ENCODE measurements around the gene SOX13.

- TF ChIP-seq GABPA (IDR thresholded peaks at IDR 0.05; ENCODE audit: low read depth) = no peak
- TF ChIP-seq, protein P1, sequence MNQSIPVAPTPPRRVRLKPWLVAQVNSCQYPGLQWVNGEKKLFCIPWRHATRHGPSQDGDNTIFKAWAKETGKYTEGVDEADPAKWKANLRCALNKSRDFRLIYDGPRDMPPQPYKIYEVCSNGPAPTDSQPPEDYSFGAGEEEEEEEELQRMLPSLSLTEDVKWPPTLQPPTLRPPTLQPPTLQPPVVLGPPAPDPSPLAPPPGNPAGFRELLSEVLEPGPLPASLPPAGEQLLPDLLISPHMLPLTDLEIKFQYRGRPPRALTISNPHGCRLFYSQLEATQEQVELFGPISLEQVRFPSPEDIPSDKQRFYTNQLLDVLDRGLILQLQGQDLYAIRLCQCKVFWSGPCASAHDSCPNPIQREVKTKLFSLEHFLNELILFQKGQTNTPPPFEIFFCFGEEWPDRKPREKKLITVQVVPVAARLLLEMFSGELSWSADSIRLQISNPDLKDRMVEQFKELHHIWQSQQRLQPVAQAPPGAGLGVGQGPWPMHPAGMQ (IDR thresholded peaks at IDR 0.05; ENCODE audit: borderline replicate concordance) = no peak
- TF ChIP-seq SIN3A (IDR thresholded peaks at IDR 0.05; ENCODE audit: low read depth, low read length) = no peak
- TF ChIP-seq CTCF (IDR thresholded peaks at IDR 0.05 in 2 of 3, conservative IDR thresholded peaks at IDR 0.05 in 1 of 3; ENCODE audit: control insufficient read depth in 2 of 3, extremely low read depth in 1 of 3, insufficient read depth in 1 of 3, low read depth in 3 of 3, low read length in 3 of 3) = no peak
- TF ChIP-seq RFX5 (IDR thresholded peaks at IDR 0.05; ENCODE audit: low read depth, low read length) = no peak
- no peak for TF ChIP-seq SP1 (IDR thresholded peaks at IDR 0.05; ENCODE audit: low read depth, low read length)
- TF ChIP-seq, protein P2, sequence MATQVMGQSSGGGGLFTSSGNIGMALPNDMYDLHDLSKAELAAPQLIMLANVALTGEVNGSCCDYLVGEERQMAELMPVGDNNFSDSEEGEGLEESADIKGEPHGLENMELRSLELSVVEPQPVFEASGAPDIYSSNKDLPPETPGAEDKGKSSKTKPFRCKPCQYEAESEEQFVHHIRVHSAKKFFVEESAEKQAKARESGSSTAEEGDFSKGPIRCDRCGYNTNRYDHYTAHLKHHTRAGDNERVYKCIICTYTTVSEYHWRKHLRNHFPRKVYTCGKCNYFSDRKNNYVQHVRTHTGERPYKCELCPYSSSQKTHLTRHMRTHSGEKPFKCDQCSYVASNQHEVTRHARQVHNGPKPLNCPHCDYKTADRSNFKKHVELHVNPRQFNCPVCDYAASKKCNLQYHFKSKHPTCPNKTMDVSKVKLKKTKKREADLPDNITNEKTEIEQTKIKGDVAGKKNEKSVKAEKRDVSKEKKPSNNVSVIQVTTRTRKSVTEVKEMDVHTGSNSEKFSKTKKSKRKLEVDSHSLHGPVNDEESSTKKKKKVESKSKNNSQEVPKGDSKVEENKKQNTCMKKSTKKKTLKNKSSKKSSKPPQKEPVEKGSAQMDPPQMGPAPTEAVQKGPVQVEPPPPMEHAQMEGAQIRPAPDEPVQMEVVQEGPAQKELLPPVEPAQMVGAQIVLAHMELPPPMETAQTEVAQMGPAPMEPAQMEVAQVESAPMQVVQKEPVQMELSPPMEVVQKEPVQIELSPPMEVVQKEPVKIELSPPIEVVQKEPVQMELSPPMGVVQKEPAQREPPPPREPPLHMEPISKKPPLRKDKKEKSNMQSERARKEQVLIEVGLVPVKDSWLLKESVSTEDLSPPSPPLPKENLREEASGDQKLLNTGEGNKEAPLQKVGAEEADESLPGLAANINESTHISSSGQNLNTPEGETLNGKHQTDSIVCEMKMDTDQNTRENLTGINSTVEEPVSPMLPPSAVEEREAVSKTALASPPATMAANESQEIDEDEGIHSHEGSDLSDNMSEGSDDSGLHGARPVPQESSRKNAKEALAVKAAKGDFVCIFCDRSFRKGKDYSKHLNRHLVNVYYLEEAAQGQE (IDR thresholded peaks at IDR 0.05; ENCODE audit: low read depth, low read length) = no peak
- TF ChIP-seq BHLHE40 (IDR thresholded peaks at IDR 0.05; ENCODE audit: borderline replicate concordance in 1 of 2, low read depth in 2 of 2, low read length in 1 of 2) = no peak
- no peak for TF ChIP-seq EGR1 (IDR thresholded peaks at IDR 0.05; ENCODE audit: borderline replicate concordance in 1 of 2, low read depth in 2 of 2, low read length in 2 of 2)
- TF ChIP-seq, protein P3, sequence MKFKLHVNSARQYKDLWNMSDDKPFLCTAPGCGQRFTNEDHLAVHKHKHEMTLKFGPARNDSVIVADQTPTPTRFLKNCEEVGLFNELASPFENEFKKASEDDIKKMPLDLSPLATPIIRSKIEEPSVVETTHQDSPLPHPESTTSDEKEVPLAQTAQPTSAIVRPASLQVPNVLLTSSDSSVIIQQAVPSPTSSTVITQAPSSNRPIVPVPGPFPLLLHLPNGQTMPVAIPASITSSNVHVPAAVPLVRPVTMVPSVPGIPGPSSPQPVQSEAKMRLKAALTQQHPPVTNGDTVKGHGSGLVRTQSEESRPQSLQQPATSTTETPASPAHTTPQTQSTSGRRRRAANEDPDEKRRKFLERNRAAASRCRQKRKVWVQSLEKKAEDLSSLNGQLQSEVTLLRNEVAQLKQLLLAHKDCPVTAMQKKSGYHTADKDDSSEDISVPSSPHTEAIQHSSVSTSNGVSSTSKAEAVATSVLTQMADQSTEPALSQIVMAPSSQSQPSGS (IDR thresholded peaks at IDR 0.05; ENCODE audit: low read length) = no peak
- TF ChIP-seq NFYA (IDR thresholded peaks at IDR 0.05; ENCODE audit: borderline replicate concordance, low read depth, low read length) = no peak
These were observed 35.0 kb downstream of the SOX13 start for GRCh38 chr1:204107892-204108291.
